ENCODE measurements around the gene RALGAPA2.

DNA sequence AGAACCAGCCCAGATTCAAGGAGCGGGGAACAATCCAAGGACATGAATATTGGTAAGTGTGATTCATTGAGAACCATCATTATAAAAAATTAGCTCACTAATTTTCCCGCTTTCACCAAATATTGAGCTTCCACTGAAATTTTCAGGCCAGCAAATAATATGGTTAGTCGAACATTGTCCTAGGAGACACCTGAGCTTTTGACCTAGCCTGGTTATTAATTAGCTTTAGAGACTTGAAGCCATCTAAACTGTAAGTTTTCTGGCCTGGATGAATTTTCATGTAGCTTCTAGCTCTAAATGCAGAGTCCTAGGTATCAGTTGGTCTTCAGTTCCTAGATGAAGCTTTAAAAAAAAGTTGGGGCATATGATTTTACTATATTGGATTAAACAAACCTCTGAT is 17.1 kb upstream of the RALGAPA2 start:
- TF ChIP-seq CSDC2 (CRISPR knock-in tag; IDR thresholded peaks at IDR 0.05) = no peak
- TF ChIP-seq, protein P1, sequence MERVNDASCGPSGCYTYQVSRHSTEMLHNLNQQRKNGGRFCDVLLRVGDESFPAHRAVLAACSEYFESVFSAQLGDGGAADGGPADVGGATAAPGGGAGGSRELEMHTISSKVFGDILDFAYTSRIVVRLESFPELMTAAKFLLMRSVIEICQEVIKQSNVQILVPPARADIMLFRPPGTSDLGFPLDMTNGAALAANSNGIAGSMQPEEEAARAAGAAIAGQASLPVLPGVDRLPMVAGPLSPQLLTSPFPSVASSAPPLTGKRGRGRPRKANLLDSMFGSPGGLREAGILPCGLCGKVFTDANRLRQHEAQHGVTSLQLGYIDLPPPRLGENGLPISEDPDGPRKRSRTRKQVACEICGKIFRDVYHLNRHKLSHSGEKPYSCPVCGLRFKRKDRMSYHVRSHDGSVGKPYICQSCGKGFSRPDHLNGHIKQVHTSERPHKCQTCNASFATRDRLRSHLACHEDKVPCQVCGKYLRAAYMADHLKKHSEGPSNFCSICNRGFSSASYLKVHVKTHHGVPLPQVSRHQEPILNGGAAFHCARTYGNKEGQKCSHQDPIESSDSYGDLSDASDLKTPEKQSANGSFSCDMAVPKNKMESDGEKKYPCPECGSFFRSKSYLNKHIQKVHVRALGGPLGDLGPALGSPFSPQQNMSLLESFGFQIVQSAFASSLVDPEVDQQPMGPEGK (CRISPR knock-in tag; IDR thresholded peaks at IDR 0.05; ENCODE audit: borderline replicate concordance) = no peak
- no peak for TF ChIP-seq ZFP30 (CRISPR knock-in tag; IDR thresholded peaks at IDR 0.05)
- no peak for TF ChIP-seq GLIS3 (CRISPR knock-in tag; IDR thresholded peaks at IDR 0.05)
- no peak for TF ChIP-seq TCF4 (CRISPR knock-in tag; IDR thresholded peaks at IDR 0.05; ENCODE audit: borderline replicate concordance)
